Measurements from ENCODE around the gene GGACT.

DNA sequence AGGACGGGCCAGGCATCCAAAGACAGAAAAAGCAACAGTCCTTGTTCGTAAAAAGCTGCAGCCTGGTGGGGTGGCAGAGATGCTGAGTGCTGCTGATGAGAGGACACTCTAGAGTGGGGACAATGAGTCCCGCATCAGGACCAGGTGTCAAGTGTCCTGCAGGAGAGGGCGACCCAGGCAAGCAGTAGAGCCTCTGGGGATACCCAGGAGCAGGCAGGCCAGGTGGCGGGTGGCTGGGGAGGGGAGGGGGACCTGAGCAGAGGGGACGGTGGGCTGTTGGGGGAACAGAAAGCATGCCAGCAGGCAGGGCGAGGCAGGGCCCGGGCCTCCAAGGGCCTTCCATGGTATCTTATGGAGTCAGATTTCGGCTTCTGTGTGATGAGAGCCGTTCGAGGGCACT lies 35.8 kb downstream of the GGACT start:
- TF ChIP-seq NFRKB (IDR thresholded peaks at IDR 0.05) (no peak), TARDBP (IDR thresholded peaks at IDR 0.05) (no peak), ELF4 (IDR thresholded peaks at IDR 0.05) (no peak), FOXM1 (IDR thresholded peaks at IDR 0.05; ENCODE audit: borderline replicate concordance) (no peak), SP1 (IDR thresholded peaks at IDR 0.05) (no peak)
- TF ChIP-seq, protein P1, sequence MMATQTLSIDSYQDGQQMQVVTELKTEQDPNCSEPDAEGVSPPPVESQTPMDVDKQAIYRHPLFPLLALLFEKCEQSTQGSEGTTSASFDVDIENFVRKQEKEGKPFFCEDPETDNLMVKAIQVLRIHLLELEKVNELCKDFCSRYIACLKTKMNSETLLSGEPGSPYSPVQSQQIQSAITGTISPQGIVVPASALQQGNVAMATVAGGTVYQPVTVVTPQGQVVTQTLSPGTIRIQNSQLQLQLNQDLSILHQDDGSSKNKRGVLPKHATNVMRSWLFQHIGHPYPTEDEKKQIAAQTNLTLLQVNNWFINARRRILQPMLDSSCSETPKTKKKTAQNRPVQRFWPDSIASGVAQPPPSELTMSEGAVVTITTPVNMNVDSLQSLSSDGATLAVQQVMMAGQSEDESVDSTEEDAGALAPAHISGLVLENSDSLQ (IDR thresholded peaks at IDR 0.05): no peak
